GM06990 (cell line): ENCODE results near the gene TREH.
"Not testable (repeated sequence)": the region's sequence is repeated elsewhere in the genome, so short reads cannot be mapped to it uniquely, and the experiment has no call there.

ENCODE experiments used
- DNase-seq: peaks from one replicate; pipeline ENCODE4 v3.0.0-alpha.2; 2011; ENCODE audit not compliant: insufficient read length; ENCODE audit errors: extremely low read depth
- H3K27me3 ChIP-seq: replicated peaks from 2 replicates; pipeline ENCODE4 v1.6.0; 2011; ENCODE audit warnings: low read length; ENCODE audit not compliant: control insufficient read depth, insufficient read depth
- H3K36me3 ChIP-seq: 2 replicates; pipeline ENCODE4 v1.5.1; 2011; ENCODE audit warnings: low read length; ENCODE audit not compliant: control insufficient read depth, insufficient read depth
- H3K4me3 ChIP-seq: replicated peaks from 2 replicates; pipeline ENCODE4 v1.5.1; 2011; ENCODE audit warnings: low read depth, mild to moderate bottlenecking, control low read depth, low read length
- TF ChIP-seq, protein P1 (sequence below): IDR thresholded peaks from 2 replicates; pipeline ENCODE4 v1.5.1; 2011; ENCODE audit warnings: low read length, control low read depth, mild to moderate bottlenecking, inconsistent platforms; ENCODE audit not compliant: insufficient read depth, poor library complexity, severe bottlenecking

TREH gene

GRCh38 chr11:118612378-118612777, 67.1 kb downstream of the TREH start:
- H3K27me3 ChIP-seq = peaks cover 10% of the 10 kb centered on the region
- TF ChIP-seq, protein P1, sequence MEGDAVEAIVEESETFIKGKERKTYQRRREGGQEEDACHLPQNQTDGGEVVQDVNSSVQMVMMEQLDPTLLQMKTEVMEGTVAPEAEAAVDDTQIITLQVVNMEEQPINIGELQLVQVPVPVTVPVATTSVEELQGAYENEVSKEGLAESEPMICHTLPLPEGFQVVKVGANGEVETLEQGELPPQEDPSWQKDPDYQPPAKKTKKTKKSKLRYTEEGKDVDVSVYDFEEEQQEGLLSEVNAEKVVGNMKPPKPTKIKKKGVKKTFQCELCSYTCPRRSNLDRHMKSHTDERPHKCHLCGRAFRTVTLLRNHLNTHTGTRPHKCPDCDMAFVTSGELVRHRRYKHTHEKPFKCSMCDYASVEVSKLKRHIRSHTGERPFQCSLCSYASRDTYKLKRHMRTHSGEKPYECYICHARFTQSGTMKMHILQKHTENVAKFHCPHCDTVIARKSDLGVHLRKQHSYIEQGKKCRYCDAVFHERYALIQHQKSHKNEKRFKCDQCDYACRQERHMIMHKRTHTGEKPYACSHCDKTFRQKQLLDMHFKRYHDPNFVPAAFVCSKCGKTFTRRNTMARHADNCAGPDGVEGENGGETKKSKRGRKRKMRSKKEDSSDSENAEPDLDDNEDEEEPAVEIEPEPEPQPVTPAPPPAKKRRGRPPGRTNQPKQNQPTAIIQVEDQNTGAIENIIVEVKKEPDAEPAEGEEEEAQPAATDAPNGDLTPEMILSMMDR = no peak
- DNase-seq = no peak
- H3K36me3 ChIP-seq = no peaks in the 10 kb centered on the region
- no peak overlapping the region for H3K4me3 ChIP-seq

DNA sequence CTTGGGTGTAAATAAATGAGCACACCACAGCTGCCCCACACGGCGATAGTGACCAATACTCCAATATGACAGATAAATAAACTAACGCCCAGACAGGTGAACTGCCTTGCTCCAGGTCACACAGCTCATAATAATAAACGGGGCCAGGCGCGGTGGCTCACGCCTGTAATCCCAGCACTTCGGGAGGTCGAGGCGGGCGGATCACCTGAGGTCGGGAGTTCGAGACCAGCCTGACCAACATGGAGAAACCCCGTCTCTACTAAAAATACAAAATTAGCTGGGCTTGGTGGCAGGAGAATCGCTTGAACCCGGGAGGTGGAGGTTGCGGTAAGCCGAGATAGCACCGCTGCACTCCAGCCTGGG, 68.0 kb downstream of the TREH start:
- peaks cover 10% of the 10 kb centered on the region for H3K27me3 ChIP-seq
- H3K4me3 ChIP-seq, H3K36me3 ChIP-seq, DNase-seq: not testable (repeated sequence)

- TF ChIP-seq, protein P1 = peak; percentile 96
- peak; percentile 75 for DNase-seq
- Histone ChIP-seq H3K36me3 (no peaks in the 10 kb centered on the region), H3K27me3 (peaks cover 10% of the 10 kb centered on the region), H3K4me3 (no peak overlapping the region)
Observed at GRCh38 chr11:118610773-118611432, 68.5 kb downstream of the TREH start.

DNA sequence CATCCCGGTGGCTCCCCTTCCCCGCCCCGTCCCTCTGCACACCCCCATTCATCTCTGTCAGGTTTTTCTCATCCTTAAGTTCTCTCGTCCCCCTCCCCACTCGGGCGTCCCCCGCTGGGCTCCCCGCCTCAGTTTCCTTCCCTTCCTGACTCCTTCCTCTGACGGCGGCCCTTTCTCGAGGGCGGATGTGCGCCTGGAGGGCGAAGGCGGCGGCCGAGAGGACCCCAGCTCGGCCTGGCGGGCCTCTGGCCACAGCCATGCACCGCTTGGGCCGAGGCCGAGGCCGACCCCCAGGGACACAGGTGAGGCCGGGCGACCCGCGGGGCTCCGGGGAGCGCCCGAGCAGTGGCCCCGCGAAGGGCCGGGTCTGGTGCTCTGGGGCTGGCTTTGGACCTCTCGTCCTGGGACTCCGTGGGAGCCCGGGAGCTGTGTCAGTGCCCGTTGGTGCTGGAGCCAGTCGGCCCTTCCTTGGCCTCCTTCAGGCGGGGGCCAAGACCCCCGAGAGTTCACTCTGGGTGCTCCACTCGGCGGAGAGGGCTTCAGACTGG, 69.2 kb downstream of the TREH start:
- Histone ChIP-seq H3K27me3 (peaks cover 10% of the 10 kb centered on the region), H3K36me3 (no peaks in the 10 kb centered on the region), H3K4me3 (no peak overlapping the region)
- TF ChIP-seq, protein P1 = no peak
- no peak for DNase-seq

DNA sequence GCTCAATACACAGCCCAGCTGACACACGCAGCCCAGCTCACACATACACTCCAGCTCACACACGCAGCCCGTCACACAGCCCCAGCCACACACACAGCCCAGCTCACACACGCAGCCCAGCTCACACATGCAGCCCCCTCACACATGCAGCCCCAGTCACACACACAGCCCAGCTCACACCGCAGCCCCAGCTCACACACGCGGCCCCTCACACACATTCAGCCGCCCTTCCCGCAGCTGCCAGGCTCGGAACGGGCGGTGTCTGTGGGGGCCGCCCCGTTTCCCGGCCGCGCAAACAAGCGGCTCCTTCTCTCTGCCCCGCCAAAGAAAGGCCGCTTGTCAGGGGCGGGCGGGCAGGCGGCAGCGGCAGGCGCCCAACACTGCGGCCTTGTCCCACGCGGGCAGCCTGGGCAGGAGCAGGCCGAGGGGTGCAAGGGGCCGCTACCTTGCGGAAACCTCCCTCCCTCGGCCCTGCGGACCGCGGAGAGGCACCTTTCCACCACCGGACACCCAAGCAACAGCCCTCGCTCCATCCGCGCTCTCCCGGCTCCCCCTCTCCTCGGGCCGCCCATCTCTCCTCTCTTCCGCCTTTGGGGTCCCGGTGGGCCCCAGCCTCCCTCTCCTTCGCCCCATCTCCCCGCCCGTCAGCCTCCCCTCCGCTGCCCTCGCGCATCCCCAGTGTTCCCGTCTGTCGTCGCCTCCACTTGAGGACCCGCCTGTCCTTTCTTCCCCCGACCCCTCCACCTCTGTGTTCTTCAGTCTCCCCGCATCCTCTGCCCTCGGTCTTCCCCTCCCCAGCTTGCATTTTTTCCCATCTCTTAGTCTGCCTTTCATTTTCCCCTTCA, 69.8 kb downstream of the TREH start:
- H3K27me3 ChIP-seq = peaks cover 10% of the 10 kb centered on the region
- H3K4me3 ChIP-seq = no peak overlapping the region; the same call in none of the 2 replicates
- no peaks in the 10 kb centered on the region for H3K36me3 ChIP-seq
- DNase-seq = peak; percentile 29
- TF ChIP-seq, protein P1 = no peak
